Measurements from ENCODE around the gene NUP93. TPM values are rescaled to one million over a fixed set of nuclear protein-coding genes. Genes with fewer than 3 reads are reported as not detected.

Gene NUP93
- total RNA-seq, 2 experiments from 2014 or later: 161 to 172 TPM

GRCh38 chr16:56833243-56833970, 103.5 kb downstream of the NUP93 start:
- H3K4me3 Mint-ChIP-seq: no peak overlapping the region
- no peaks in the 10 kb centered on the region for H3K27me3 Mint-ChIP-seq (ENCODE audit: low read depth)
- peak overlapping the region; percentile 17 for H3K27ac Mint-ChIP-seq
- peaks cover 15% of the 10 kb centered on the region for H3K4me1 Mint-ChIP-seq (ENCODE audit: low read depth)
- CTCF ChIA-PET: interaction anchor here (0.6 to 1.1 kb wide), 2 partner anchors 22 to 36 kb away, joined by 3 read pairs; no protein-coding TSS in a partner anchor
- DNase-seq: no peak
- intact Hi-C loops (cut with micrococcal nuclease): no loop called here
- no peaks in the 10 kb centered on the region for H3K9me3 Mint-ChIP-seq
- peaks cover 61% of the 10 kb centered on the region for H3K36me3 Mint-ChIP-seq (ENCODE audit: low read depth)

- peaks cover 57% of the 10 kb centered on the region for H3K36me3 Mint-ChIP-seq (ENCODE audit: low read depth)
- CTCF ChIA-PET: interaction anchor here (0.6 kb wide), 1 partner anchor 585 kb away, joined by 4 read pairs; no protein-coding TSS in a partner anchor
- no peak overlapping the region for H3K27ac Mint-ChIP-seq
- H3K4me1 Mint-ChIP-seq (ENCODE audit: low read depth): peaks cover 18% of the 10 kb centered on the region
- intact Hi-C loops (cut with micrococcal nuclease): no loop called here
- no peak for DNase-seq
- no peak overlapping the region for H3K4me3 Mint-ChIP-seq
- H3K9me3 Mint-ChIP-seq: no peaks in the 10 kb centered on the region
- H3K27me3 Mint-ChIP-seq (ENCODE audit: low read depth): no peaks in the 10 kb centered on the region
Measured at GRCh38 chr16:56835320-56835719, 105.4 kb downstream of the NUP93 start.

DNA sequence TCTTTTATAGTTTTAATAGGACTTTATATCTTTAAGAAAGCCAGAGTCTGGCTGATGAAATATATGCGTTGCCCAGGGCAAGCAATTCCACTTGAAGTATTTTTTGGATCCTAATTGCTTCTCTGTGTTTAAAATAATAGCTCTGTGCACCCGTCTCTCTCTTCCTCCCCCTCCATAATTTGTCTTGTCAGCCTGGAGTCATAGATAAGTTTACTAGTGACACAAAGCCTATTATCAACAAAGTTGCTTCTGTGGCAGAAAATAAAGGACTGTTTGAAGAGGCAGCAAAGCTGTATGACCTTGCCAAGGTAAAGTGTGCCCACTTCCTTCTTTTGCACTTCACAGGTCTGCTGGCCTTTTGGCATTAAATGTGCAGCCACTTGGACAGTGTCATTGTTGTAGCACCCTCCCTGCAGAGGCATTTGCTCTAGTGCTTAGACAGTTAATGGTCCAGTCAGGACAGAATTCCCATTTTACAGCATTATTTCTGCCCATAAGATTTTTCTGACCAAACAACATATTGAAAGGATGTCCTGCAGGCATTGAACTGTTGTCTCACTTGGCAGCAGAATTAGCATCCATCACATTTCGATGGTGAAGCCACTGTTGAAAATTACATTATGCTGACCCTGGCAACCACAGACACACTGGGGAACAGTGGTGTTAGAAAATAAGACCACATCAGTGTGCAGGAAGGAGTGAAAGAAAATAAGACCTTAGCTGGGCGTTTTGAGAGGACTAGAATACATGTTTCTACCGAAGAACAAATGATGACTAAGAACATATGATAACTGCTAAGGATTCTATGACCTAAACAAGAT, 106.7 kb downstream of the NUP93 start:
- DNase-seq: no peak
- intact Hi-C loops (cut with micrococcal nuclease): no loop called here
- CTCF ChIA-PET: interaction anchor here (0.5 kb wide), 1 partner anchor 283 kb away, joined by 4 read pairs; no protein-coding TSS in a partner anchor
- Mint-ChIP-seq H3K27me3 (ENCODE audit: low read depth) (no peaks in the 10 kb centered on the region), H3K27ac (no peak overlapping the region), H3K36me3 (ENCODE audit: low read depth) (peaks cover 55% of the 10 kb centered on the region), H3K9me3 (no peaks in the 10 kb centered on the region), H3K4me1 (ENCODE audit: low read depth) (peaks cover 18% of the 10 kb centered on the region), H3K4me3 (no peak overlapping the region)

GRCh38 chr16:56838622-56839337, 108.9 kb downstream of the NUP93 start:
- peaks cover 5% of the 10 kb centered on the region for H3K4me1 Mint-ChIP-seq (ENCODE audit: low read depth)
- H3K27ac Mint-ChIP-seq: no peak overlapping the region
- H3K9me3 Mint-ChIP-seq: no peaks in the 10 kb centered on the region
- H3K36me3 Mint-ChIP-seq (ENCODE audit: low read depth): peaks cover 50% of the 10 kb centered on the region
- H3K27me3 Mint-ChIP-seq (ENCODE audit: low read depth): no peaks in the 10 kb centered on the region
- CTCF ChIA-PET: interaction anchor here (1.3 to 1.8 kb wide), 2 partner anchors 13 to 28 kb away, joined by 4 read pairs; no protein-coding TSS in a partner anchor
- no peak for DNase-seq
- H3K4me3 Mint-ChIP-seq: no peak overlapping the region
- intact Hi-C loops (cut with micrococcal nuclease): no loop called here

DNA sequence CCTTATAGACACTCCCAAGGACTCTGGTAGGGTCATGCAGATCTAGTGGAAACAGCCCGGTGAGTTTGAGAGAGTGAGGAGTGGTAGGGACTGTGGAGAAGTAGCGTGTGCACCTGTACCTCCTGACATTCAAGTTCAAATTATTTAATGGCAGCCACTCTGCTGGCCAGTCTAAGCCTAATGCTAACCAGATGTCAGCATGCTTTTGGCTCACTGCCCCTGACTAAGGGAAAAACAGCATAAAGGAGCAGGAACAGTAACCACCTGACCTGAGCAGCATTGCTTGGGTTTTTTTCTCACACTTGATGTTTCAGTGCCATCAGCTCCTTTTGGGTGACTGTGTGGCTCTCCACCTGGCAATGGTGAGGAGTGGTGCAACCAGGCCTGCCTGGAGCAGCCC, 111.3 kb downstream of the NUP93 start:
- H3K9me3 Mint-ChIP-seq: no peaks in the 10 kb centered on the region
- peaks cover 5% of the 10 kb centered on the region for H3K4me1 Mint-ChIP-seq (ENCODE audit: low read depth)
- no peaks in the 10 kb centered on the region for H3K27me3 Mint-ChIP-seq (ENCODE audit: low read depth)
- H3K4me3 Mint-ChIP-seq: no peak overlapping the region
- H3K27ac Mint-ChIP-seq: no peak overlapping the region
- CTCF ChIA-PET: interaction anchor here (1.1 kb wide), 1 partner anchor 25 kb away, joined by 3 read pairs; no protein-coding TSS in a partner anchor
- intact Hi-C loops (cut with micrococcal nuclease): no loop called here
- peaks cover 50% of the 10 kb centered on the region for H3K36me3 Mint-ChIP-seq (ENCODE audit: low read depth)
- no peak for DNase-seq

DNA sequence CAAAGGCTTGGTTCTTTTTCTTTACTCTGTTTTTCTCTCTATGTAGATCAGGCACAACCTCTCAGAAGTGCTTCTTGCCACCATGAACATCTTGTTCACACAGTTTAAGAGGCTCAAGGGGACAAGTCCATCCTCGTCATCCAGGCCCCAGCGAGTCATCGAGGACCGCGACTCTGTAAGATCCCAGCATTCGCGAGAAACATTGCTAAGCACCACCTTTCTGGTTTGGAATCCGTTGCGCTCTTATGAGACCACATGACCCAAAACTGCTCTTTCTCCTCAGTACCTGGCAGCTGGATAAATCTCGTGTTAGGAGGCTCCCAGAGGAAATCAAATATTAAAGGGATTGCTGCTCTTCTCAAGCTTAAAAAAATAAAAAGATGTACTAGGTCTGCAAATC, 111.7 kb downstream of the NUP93 start:
- Mint-ChIP-seq H3K9me3 (no peaks in the 10 kb centered on the region), H3K36me3 (ENCODE audit: low read depth) (peaks cover 46% of the 10 kb centered on the region), H3K27me3 (ENCODE audit: low read depth) (no peaks in the 10 kb centered on the region), H3K4me3 (no peak overlapping the region), H3K27ac (no peak overlapping the region), H3K4me1 (ENCODE audit: low read depth) (peaks cover 5% of the 10 kb centered on the region)
- intact Hi-C loops (cut with micrococcal nuclease): no loop called here
- CTCF ChIA-PET: interaction anchor here (0.6 to 1.1 kb wide), 3 partner anchors 11 to 49 kb away, joined by 3 to 4 read pairs (median 3); no protein-coding TSS in a partner anchor
- DNase-seq: no peak

DNA sequence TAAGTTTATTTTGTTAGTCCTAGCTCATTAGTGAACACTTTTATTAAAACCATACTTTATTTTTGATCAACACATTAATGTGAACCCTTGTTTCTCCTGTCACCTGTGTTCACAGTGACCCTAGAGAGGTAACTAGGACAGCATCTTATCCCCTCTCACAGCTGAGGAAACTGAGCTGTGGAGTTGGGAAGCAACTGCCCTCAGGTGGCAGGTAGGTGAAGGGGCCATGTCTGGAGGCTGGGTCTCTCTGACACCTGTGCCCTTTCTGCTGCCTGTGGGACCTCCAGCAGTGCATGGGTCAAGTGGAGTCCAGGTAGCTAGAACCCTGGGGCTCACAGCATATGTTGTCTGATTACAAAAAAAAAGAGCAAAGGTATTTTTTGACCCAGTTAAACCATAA, 112.2 kb downstream of the NUP93 start:
- CTCF ChIA-PET: interaction anchor here (0.6 to 1.1 kb wide), 3 partner anchors 11 to 49 kb away, joined by 3 to 4 read pairs (median 3); no protein-coding TSS in a partner anchor
- intact Hi-C loops (cut with micrococcal nuclease): no loop called here
- Mint-ChIP-seq H3K27ac (no peak overlapping the region), H3K4me3 (no peak overlapping the region), H3K27me3 (ENCODE audit: low read depth) (no peaks in the 10 kb centered on the region), H3K4me1 (ENCODE audit: low read depth) (peaks cover 10% of the 10 kb centered on the region), H3K9me3 (no peaks in the 10 kb centered on the region), H3K36me3 (ENCODE audit: low read depth) (peaks cover 42% of the 10 kb centered on the region)
- no peak for DNase-seq

DNA sequence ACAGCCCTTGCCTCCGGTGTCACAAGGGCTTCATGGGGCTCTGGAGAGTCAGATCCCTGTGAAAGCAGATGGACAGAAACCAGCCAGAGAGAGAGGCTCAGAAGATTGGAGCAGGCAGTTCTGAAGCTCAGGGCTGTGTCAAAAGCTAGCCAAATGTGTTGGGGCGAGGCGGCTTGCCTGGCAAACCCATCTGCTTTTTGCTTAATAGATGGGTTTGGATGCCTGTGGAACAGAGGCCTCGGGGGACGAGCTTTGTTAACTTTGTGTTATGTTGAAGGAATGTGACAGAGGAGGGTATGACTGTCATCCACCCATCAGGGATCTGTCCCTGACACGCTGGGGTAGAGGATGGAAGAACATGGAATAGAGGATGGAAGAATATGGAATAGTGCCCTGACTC, 114.1 kb downstream of the NUP93 start:
- no peak overlapping the region for H3K4me3 Mint-ChIP-seq
- CTCF ChIA-PET: no interaction called here
- intact Hi-C loops (cut with micrococcal nuclease): no loop called here
- peaks cover 21% of the 10 kb centered on the region for H3K4me1 Mint-ChIP-seq (ENCODE audit: low read depth)
- DNase-seq: no peak
- H3K27ac Mint-ChIP-seq: no peak overlapping the region
- peaks cover 2% of the 10 kb centered on the region for H3K9me3 Mint-ChIP-seq
- H3K27me3 Mint-ChIP-seq (ENCODE audit: low read depth): no peaks in the 10 kb centered on the region
- H3K36me3 Mint-ChIP-seq (ENCODE audit: low read depth): peaks cover 41% of the 10 kb centered on the region

- Mint-ChIP-seq H3K9me3 (peaks cover 2% of the 10 kb centered on the region), H3K4me3 (no peak overlapping the region), H3K36me3 (ENCODE audit: low read depth) (peaks cover 25% of the 10 kb centered on the region), H3K4me1 (ENCODE audit: low read depth) (peaks cover 23% of the 10 kb centered on the region), H3K27ac (peak overlapping the region; percentile 50), H3K27me3 (ENCODE audit: low read depth) (no peaks in the 10 kb centered on the region)
- peak; percentile 56 for DNase-seq
- intact Hi-C loops (cut with micrococcal nuclease): no loop called here
- CTCF ChIA-PET: interaction anchor here (1.4 to 2.5 kb wide), 4 partner anchors 12 to 105 kb away, joined by 3 to 7 read pairs (median 4); no protein-coding TSS in a partner anchor
Measured at GRCh38 chr16:56847173-56847910, 117.4 kb downstream of the NUP93 start.

GRCh38 chr16:56848029-56848936, 118.4 kb downstream of the NUP93 start:
- Mint-ChIP-seq H3K9me3 (peaks cover 2% of the 10 kb centered on the region), H3K27me3 (ENCODE audit: low read depth) (no peaks in the 10 kb centered on the region), H3K4me3 (no peak overlapping the region), H3K4me1 (ENCODE audit: low read depth) (peaks cover 23% of the 10 kb centered on the region), H3K27ac (peak overlapping the region; percentile 19), H3K36me3 (ENCODE audit: low read depth) (peaks cover 20% of the 10 kb centered on the region)
- CTCF ChIA-PET: interaction anchor here (1.2 to 2.5 kb wide), 4 partner anchors 17 to 104 kb away, joined by 3 to 7 read pairs (median 4); no protein-coding TSS in a partner anchor
- intact Hi-C loops (cut with micrococcal nuclease): no loop called here
- DNase-seq: no peak

Measured in activated naive CD4-positive, alpha-beta T cell treated with anti-CD3 and anti-CD28 coated beads for 36 hours (primary cell).